ENCODE results near the gene PDE6H. TPM values are rescaled to one million over a fixed set of nuclear protein-coding genes. Genes with fewer than 3 reads are reported as not detected.

PDE6H gene
- total and polyA plus RNA-seq, 2 of the 8 experiments (the other 6 are each of a cell fraction or from before 2014, with no cell fraction given), result not detected

DNA sequence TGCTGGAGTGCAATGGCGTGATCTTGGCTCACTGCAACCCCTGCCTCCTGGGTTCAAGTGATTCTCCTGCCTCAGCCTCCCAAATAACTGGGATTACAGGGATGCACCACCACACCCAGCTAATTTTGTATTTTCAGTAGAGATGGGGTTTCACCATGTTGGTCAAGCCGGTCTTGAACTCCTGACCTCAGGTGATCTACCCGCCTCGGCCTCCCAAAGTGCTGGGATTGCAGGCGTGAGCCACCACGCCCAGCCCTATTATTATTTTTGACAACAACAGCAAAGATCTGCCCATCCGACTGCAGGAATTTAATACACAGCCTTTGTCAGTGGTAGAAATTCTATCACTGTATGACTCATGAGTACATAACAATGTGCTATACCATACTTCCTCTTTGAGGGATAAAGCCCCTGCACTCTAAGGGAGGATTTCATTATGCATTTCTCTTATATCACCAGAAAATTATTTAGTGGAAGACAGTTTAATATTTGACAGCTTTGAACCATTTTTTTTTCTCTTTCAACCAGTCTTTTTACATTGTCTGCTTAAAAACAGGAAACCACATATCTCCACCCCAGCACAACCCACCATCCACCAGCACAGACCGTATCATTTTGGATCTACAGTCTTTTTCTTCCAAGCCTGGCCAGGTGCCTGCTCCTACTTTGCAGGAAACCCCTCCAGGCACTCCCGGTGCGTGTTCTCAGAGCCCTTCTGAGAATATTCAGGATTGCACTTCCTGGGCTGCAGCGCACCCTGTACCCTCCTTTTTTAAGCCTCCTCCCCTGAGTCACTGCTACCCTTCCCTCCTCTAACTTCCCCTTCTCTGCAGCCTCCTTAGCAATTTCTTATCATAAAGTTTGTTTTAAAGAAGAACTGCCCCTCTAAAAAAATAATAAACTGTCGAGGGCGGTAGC lies 12.0 kb upstream of the PDE6H start:
- no peak overlapping the region for H2BK15ac ChIP-seq (ENCODE audit: low read length)
- no peaks in the 10 kb centered on the region for H3K9me3 ChIP-seq (ENCODE audit: insufficient read depth in 2 of 2, low read depth in 1 of 2, low read length in 1 of 2)
- H3K4ac ChIP-seq (replicated peaks; ENCODE audit: insufficient read length, low read depth, low read length), result no peak overlapping the region
- ChIA-PET CTCF (ENCODE audit: partially characterized antibody) (interaction anchor here (3.7 kb wide), 1 partner anchor 24 kb away, joined by 9 read pairs; no protein-coding TSS in a partner anchor), POLR2A (ENCODE audit: partially characterized antibody) (no interaction called here)
- no peak overlapping the region for H3K4me3 ChIP-seq (ENCODE audit: extremely low read depth in 1 of 4, insufficient read depth in 2 of 4, low read depth in 3 of 4, low read length in 4 of 4)
- no peak overlapping the region for H3K23ac ChIP-seq (ENCODE audit: insufficient read length)
- no peaks in the 10 kb centered on the region for H3K27me3 ChIP-seq (replicated peaks in 1 of 4; ENCODE audit: control insufficient read depth in 3 of 4, extremely low read depth in 1 of 4, insufficient read depth in 3 of 4, low read length in 3 of 4)
- no peaks in the 10 kb centered on the region for H3K79me1 ChIP-seq (ENCODE audit: low read depth, low read length)
- no peak overlapping the region for H3K56ac ChIP-seq (replicated peaks; ENCODE audit: insufficient read length, low read depth, low read length)
- no peak overlapping the region for H2BK5ac ChIP-seq (ENCODE audit: low read depth, low read length)
- no peak overlapping the region for H2BK12ac ChIP-seq (ENCODE audit: low read depth, low read length)
- FAIRE-seq (no peak), DNase-seq (ENCODE audit: low read depth in 1 of 2, low spot score in 2 of 2) (no peak)
- no peak for TF ChIP-seq POU5F1 (IDR thresholded peaks at IDR 0.05; ENCODE audit: low read depth, low read length)
- TF ChIP-seq TBP (IDR thresholded peaks at IDR 0.05; ENCODE audit: low read depth, low read length), result no peak
- no peak for TF ChIP-seq SAP30 (IDR thresholded peaks at IDR 0.05; ENCODE audit: insufficient read depth, insufficient replicate concordance, low read length)
- no peak for TF ChIP-seq EGR1 (IDR thresholded peaks at IDR 0.05; ENCODE audit: borderline replicate concordance, low read depth, low read length)
- TF ChIP-seq POLR2A (IDR thresholded peaks at IDR 0.05; ENCODE audit: control extremely low read depth in 1 of 2, low read depth in 2 of 2, low read length in 2 of 2), result no peak
- no peak for TF ChIP-seq CHD1 (IDR thresholded peaks at IDR 0.05; ENCODE audit: low read depth, low read length)
- no peak for TF ChIP-seq TAF1 (IDR thresholded peaks at IDR 0.05; ENCODE audit: low read depth, low read length)
- TF ChIP-seq HDAC6 (IDR thresholded peaks at IDR 0.05; ENCODE audit: low read depth, low read length), result no peak
- no peak for TF ChIP-seq SP2 (IDR thresholded peaks at IDR 0.05; ENCODE audit: low read length)
- no peak for TF ChIP-seq RXRA (IDR thresholded peaks at IDR 0.05; ENCODE audit: insufficient read depth, low read depth, low read length)
- no peak for TF ChIP-seq CBX8 (IDR thresholded peaks at IDR 0.05; ENCODE audit: borderline replicate concordance, low read depth, low read length)
- no peak for TF ChIP-seq CREB1 (IDR thresholded peaks at IDR 0.05)
- no peak overlapping the region for H3K27ac ChIP-seq (ENCODE audit: low read depth, low read length)
- no peak overlapping the region for H4K91ac ChIP-seq (replicated peaks; ENCODE audit: insufficient read length, low read length)
- H4K5ac ChIP-seq (ENCODE audit: insufficient read length, low read depth, low read length), result no peak overlapping the region
- H4K20me1 ChIP-seq (replicated peaks in 1 of 2; ENCODE audit: control insufficient read depth in 1 of 2, insufficient read depth in 2 of 2, low read length in 2 of 2), result no peaks in the 10 kb centered on the region
- H3K9ac ChIP-seq (replicated peaks in 1 of 4; ENCODE audit: extremely low read depth in 1 of 4, low read depth in 3 of 4, low read length in 3 of 4), result no peak overlapping the region
- no peak overlapping the region for H2BK120ac ChIP-seq (replicated peaks; ENCODE audit: low read depth, low read length)
- H3K18ac ChIP-seq (ENCODE audit: extremely low read depth, low read length), result no peak overlapping the region
- no peak overlapping the region for H2AK5ac ChIP-seq (ENCODE audit: low read depth, low read length)
- no peaks in the 10 kb centered on the region for H3K36me3 ChIP-seq (ENCODE audit: control insufficient read depth in 2 of 4, insufficient read depth in 4 of 4, low read length in 3 of 4)
- H3K23me2 ChIP-seq (ENCODE audit: low read depth, low read length), result no peaks in the 10 kb centered on the region
- H2AFZ ChIP-seq (ENCODE audit: low read length), result no peak overlapping the region
- no peak overlapping the region for H3K14ac ChIP-seq (ENCODE audit: insufficient read length)
- no peaks in the 10 kb centered on the region for H3K4me1 ChIP-seq (replicated peaks in 1 of 4; ENCODE audit: control insufficient read depth in 3 of 4, insufficient read depth in 4 of 4, low read length in 3 of 4)
- no peak overlapping the region for H4K8ac ChIP-seq (ENCODE audit: extremely low read depth, insufficient read depth, low read length)
- H3K79me2 ChIP-seq (ENCODE audit: control insufficient read depth in 1 of 2, insufficient read depth in 2 of 2, low read length in 2 of 2), result no peaks in the 10 kb centered on the region
- no peak overlapping the region for H3K4me2 ChIP-seq (ENCODE audit: insufficient read depth in 1 of 2, low read depth in 2 of 2, low read length in 2 of 2)
- 80% methylated on average over 13 of the region's 13 CpGs; no CpG with 5 or more reads in 1 of the 2 experiments for WGBS, 2 experiments (ENCODE audit: extremely low coverage in 1 of 2, insufficient coverage in 1 of 2, insufficient read length in 1 of 2, insufficient replicate concordance in 2 of 2, low coverage in 1 of 2, low lambda C conversion rate in 2 of 2, missing lambda C conversion rate in 1 of 2)
- no peak overlapping the region for H2BK20ac ChIP-seq (ENCODE audit: low read length)

Data from H1 (cell line).